CD4-positive, CD25-positive, alpha-beta regulatory T cell (primary cell): ENCODE data around the gene GABRB2. TPM values are rescaled to one million over a fixed set of nuclear protein-coding genes. Genes with fewer than 3 reads are reported as not detected.

Source experiments
- ATAC-seq, 2 donors: fragments of 150-1000 bp; cut with Tn5 transposase; one replicate each; pipeline ENCODE4 v1.10.0; 2021; ENCODE audit warnings: low read depth in 2 of 2, moderate number of reproducible peaks in 2 of 2, moderate library complexity in 1 of 2
- DNase-seq, 3 donors: peaks; one replicate each; pipeline versions ENCODE4 v3.0.0 to v3.0.0-alpha.2; 2012 to 2022; ENCODE audit warnings: mixed read lengths in 1 of 3
- H3K27ac ChIP-seq: one replicate; pipeline ENCODE4 v1.7.0; 2013; ENCODE audit warnings: mild to moderate bottlenecking, low read length; ENCODE audit not compliant: insufficient read depth, poor library complexity, severe bottlenecking
- H3K27me3 ChIP-seq: one replicate; pipeline ENCODE4 v1.7.0; 2013; ENCODE audit warnings: low read length; ENCODE audit not compliant: control insufficient read depth, insufficient read depth
- H3K36me3 ChIP-seq: one replicate; pipeline ENCODE4 v1.7.0; 2013; ENCODE audit warnings: mild to moderate bottlenecking, low read length, moderate library complexity; ENCODE audit not compliant: control insufficient read depth, insufficient read depth
- H3K4me1 ChIP-seq: 2 replicates; pipeline ENCODE4 v1.7.0; 2013; ENCODE audit warnings: mild to moderate bottlenecking, low read length; ENCODE audit not compliant: insufficient read depth, control insufficient read depth, poor library complexity, severe bottlenecking
- H3K4me3 ChIP-seq: one replicate; pipeline ENCODE4 v1.7.0; 2013; ENCODE audit warnings: low read depth, mild to moderate bottlenecking, low read length, moderate library complexity
- H3K9me3 ChIP-seq, 2 experiments: 1 replicate in 1 of 2; 2 replicates in 1 of 2; pipeline ENCODE4 v1.7.0; 2013; ENCODE audit warnings: low read length in 2 of 2, mild to moderate bottlenecking in 1 of 2, moderate library complexity in 1 of 2; ENCODE audit not compliant: control insufficient read depth in 2 of 2
- H3K27ac Mint-ChIP-seq, 3 donors: one replicate each; pipeline ENCODE4 v1.8.0; 2020 to 2022; ENCODE audit warnings: mild to moderate bottlenecking in 3 of 3, mixed read lengths in 3 of 3, moderate library complexity in 2 of 3
- H3K27me3 Mint-ChIP-seq: one replicate; pipeline ENCODE4 v1.8.0; 2022; ENCODE audit warnings: mild to moderate bottlenecking, mixed read lengths
- H3K36me3 Mint-ChIP-seq: one replicate; pipeline ENCODE4 v1.8.0; 2020; ENCODE audit warnings: mixed read lengths
- H3K4me1 Mint-ChIP-seq, 4 donors: one replicate each; pipeline ENCODE4 v1.8.0; 2020 to 2022; ENCODE audit warnings: mixed read lengths in 4 of 4, mild to moderate bottlenecking in 1 of 4
- H3K4me3 Mint-ChIP-seq, 4 donors: one replicate each; pipeline ENCODE4 v1.8.0; 2020 to 2022; ENCODE audit warnings: mild to moderate bottlenecking in 4 of 4, mixed read lengths in 4 of 4, moderate library complexity in 3 of 4
- H3K9me3 Mint-ChIP-seq, 7 donors: one replicate each; pipeline ENCODE4 v1.8.0; 2020 to 2022; ENCODE audit warnings: mixed read lengths in 7 of 7, mild to moderate bottlenecking in 3 of 7, moderate library complexity in 2 of 7
- polyA plus RNA-seq, 4 donors: library from polyadenylated mRNA; unstranded; fragments of 300-500 nt; fragmentation: Illumina TruSeq; gene quantifications; one replicate each; pipeline ENCODE4 v1.2.3, GENCODE V29; 2021
- total RNA-seq: library from RNA; stranded (reverse); gene quantifications from one replicate; pipeline ENCODE4 v1.2.3, GENCODE V29; 2022

Gene GABRB2
- total and polyA plus RNA-seq, 5 donors from 2014 or later = not detected

- Histone ChIP-seq H3K4me1 (peaks cover 14% of the 10 kb centered on the region), H3K9me3 (no peaks in the 10 kb centered on the region), H3K27ac (no peak overlapping the region), H3K27me3 (peaks cover 22% of the 10 kb centered on the region), H3K36me3 (no peaks in the 10 kb centered on the region), H3K4me3 (no peak overlapping the region)
- Mint-ChIP-seq H3K27me3 (peaks cover 64% of the 10 kb centered on the region), H3K4me1 (peaks cover 4 to 21% (median 14%) of the 10 kb centered on the region in 4 donors), H3K9me3 (peaks cover 0 to 16% (median 2%) of the 10 kb centered on the region in 7 donors), H3K27ac (no peak overlapping the region), H3K4me3 (peak overlapping the region in 1 of 4 donors; percentile 41), H3K36me3 (no peaks in the 10 kb centered on the region)
- ATAC-seq = no peak
- no peak for DNase-seq
Measured at GRCh38 chr5:161548487-161549094, 2.1 kb upstream of the GABRB2 start.

- Mint-ChIP-seq H3K4me1 (peaks cover 4 to 21% (median 14%) of the 10 kb centered on the region in 4 donors), H3K9me3 (peaks cover 0 to 16% (median 2%) of the 10 kb centered on the region in 7 donors), H3K27ac (no peak overlapping the region), H3K4me3 (peak overlapping the region in 2 of 4 donors; percentile 41 to 46), H3K27me3 (peaks cover 70% of the 10 kb centered on the region), H3K36me3 (no peaks in the 10 kb centered on the region)
- Histone ChIP-seq H3K27me3 (peaks cover 22% of the 10 kb centered on the region), H3K27ac (no peak overlapping the region), H3K4me3 (no peak overlapping the region), H3K9me3 (no peaks in the 10 kb centered on the region), H3K4me1 (peaks cover 14% of the 10 kb centered on the region), H3K36me3 (no peaks in the 10 kb centered on the region)
- ATAC-seq = peak in 1 of 2 donors; percentile 24
- DNase-seq = no peak
Measured at GRCh38 chr5:161547738-161548486, 1.4 kb upstream of the GABRB2 start.

DNA sequence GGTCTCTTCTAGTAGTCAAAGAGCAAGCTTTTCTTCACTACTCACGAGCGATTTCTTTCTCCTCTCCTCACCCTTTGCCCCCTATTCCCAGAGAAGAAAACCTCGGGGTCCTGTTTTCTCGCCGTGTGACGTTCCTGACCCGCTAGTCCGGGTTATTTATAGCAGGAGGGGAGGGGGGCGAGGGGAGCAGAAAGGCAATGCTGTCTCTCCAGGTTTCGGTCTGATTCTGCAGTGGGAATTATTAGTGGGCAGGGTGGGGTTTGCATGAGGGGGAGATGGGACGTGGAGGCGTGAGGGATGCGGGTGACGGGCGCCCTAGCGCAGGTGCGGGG, 847 bp upstream of the GABRB2 start:
- no peaks in the 10 kb centered on the region for H3K9me3 ChIP-seq
- H3K27me3 Mint-ChIP-seq = peaks cover 71% of the 10 kb centered on the region
- peaks cover 0 to 16% (median 2%) of the 10 kb centered on the region in 7 donors for H3K9me3 Mint-ChIP-seq
- peak overlapping the region in 2 of 4 donors; percentile 46 for H3K4me3 Mint-ChIP-seq
- ATAC-seq (no peak), DNase-seq (no peak)
- peaks cover 14% of the 10 kb centered on the region for H3K4me1 ChIP-seq
- H3K4me3 ChIP-seq = no peak overlapping the region
- H3K27ac ChIP-seq = no peak overlapping the region
- peaks cover 4 to 21% (median 14%) of the 10 kb centered on the region in 4 donors for H3K4me1 Mint-ChIP-seq
- H3K27ac Mint-ChIP-seq = no peak overlapping the region
- H3K36me3 Mint-ChIP-seq = no peaks in the 10 kb centered on the region
- no peaks in the 10 kb centered on the region for H3K36me3 ChIP-seq
- peaks cover 22% of the 10 kb centered on the region for H3K27me3 ChIP-seq

DNA sequence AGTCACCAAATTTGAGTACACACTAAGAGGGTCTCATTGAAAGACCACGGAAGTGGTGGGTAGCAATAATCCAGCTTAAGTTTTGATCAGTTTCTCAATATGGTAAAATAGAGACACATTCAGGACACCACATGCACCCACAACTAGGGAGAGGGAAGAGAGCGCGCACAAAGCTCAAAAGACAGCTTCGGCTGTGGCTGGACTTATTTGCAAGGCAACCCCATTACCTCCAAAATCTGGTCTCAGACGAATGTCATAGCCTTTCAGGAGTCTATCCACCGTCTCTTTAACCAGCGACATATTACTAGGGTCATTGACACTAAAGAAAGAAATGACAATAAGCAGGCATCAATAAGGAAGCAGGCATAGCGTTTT, 443 bp downstream of the GABRB2 start:
- Mint-ChIP-seq H3K4me1 (peaks cover 4 to 21% (median 14%) of the 10 kb centered on the region in 4 donors), H3K9me3 (peaks cover 0 to 12% (median 0%) of the 10 kb centered on the region in 7 donors), H3K27me3 (peaks cover 65% of the 10 kb centered on the region), H3K36me3 (no peaks in the 10 kb centered on the region), H3K27ac (peak overlapping the region in 1 of 3 donors; percentile 68), H3K4me3 (peak overlapping the region in 3 of 4 donors; percentile 11 to 81 (median 79))
- peaks cover 14% of the 10 kb centered on the region for H3K4me1 ChIP-seq
- peak overlapping the region; percentile 73 for H3K4me3 ChIP-seq
- no peaks in the 10 kb centered on the region for H3K36me3 ChIP-seq
- H3K27me3 ChIP-seq = peaks cover 22% of the 10 kb centered on the region
- DNase-seq = no peak
- no peak for ATAC-seq
- no peaks in the 10 kb centered on the region for H3K9me3 ChIP-seq
- H3K27ac ChIP-seq = no peak overlapping the region

DNA sequence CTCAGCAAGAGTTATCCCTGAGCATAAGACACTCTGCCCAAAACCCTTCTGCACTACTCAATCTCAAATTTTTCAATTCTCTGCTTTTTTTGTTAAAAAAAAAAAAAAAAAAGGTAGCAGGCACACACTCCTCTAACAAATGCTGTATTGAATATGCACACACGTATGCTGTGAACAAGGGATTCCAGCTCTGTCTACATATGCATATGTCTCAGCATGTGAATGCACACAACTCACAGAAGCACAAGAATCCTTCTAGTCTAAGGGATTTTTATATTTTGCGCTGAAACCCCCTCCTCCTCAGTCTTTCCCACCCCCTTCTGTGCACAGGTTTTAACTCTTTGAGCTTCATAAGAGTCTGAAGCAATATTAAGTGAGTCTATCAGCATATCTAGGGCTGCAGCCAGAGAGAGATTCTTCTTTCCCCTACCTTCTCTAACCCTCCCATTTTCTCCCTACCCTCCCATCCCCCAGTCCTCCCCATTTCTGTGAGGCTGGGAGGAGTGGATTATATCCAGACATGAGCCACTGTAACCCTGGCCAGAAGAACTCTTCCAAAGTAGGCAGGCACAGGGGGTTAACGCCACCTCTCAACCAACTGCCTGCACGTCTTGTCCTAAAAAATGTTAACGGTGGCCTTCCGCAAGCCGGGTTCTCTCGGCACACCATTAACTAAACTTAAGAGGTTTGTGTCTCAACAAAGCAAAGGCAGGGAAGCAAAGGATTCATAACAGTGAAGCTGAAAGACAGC, 1.0 kb downstream of the GABRB2 start:
- Mint-ChIP-seq H3K4me3 (peak overlapping the region in 1 of 4 donors; percentile 81), H3K27ac (peak overlapping the region in 1 of 3 donors; percentile 68), H3K4me1 (peaks cover 4 to 21% (median 14%) of the 10 kb centered on the region in 4 donors), H3K27me3 (peaks cover 61% of the 10 kb centered on the region), H3K36me3 (no peaks in the 10 kb centered on the region), H3K9me3 (peaks cover 0 to 10% (median 0%) of the 10 kb centered on the region in 7 donors)
- H3K27ac ChIP-seq = no peak overlapping the region
- H3K4me1 ChIP-seq = peaks cover 14% of the 10 kb centered on the region
- no peak for ATAC-seq
- no peak overlapping the region for H3K4me3 ChIP-seq
- peaks cover 22% of the 10 kb centered on the region for H3K27me3 ChIP-seq
- no peaks in the 10 kb centered on the region for H3K9me3 ChIP-seq
- DNase-seq = no peak
- no peaks in the 10 kb centered on the region for H3K36me3 ChIP-seq

GRCh38 chr5:161544350-161544765, 2.2 kb downstream of the GABRB2 start:
- Histone ChIP-seq H3K9me3 (no peaks in the 10 kb centered on the region), H3K27ac (no peak overlapping the region), H3K36me3 (no peaks in the 10 kb centered on the region), H3K27me3 (peaks cover 17% of the 10 kb centered on the region), H3K4me3 (no peak overlapping the region), H3K4me1 (peaks cover 14% of the 10 kb centered on the region)
- Mint-ChIP-seq H3K27me3 (peaks cover 53% of the 10 kb centered on the region), H3K9me3 (peaks cover 0 to 7% (median 0%) of the 10 kb centered on the region in 7 donors), H3K36me3 (no peaks in the 10 kb centered on the region), H3K27ac (no peak overlapping the region), H3K4me1 (peaks cover 4 to 21% (median 14%) of the 10 kb centered on the region in 4 donors), H3K4me3 (no peak overlapping the region)
- peak in 1 of 3 donors; percentile 20 for DNase-seq
- ATAC-seq = no peak

- Histone ChIP-seq H3K9me3 (no peaks in the 10 kb centered on the region), H3K27ac (no peak overlapping the region), H3K4me1 (no peaks in the 10 kb centered on the region), H3K36me3 (no peaks in the 10 kb centered on the region), H3K27me3 (no peaks in the 10 kb centered on the region), H3K4me3 (no peak overlapping the region)
- H3K27ac Mint-ChIP-seq = no peak overlapping the region
- H3K4me3 Mint-ChIP-seq = no peak overlapping the region
- H3K27me3 Mint-ChIP-seq = peaks cover 7% of the 10 kb centered on the region
- no peak for ATAC-seq
- H3K36me3 Mint-ChIP-seq = no peaks in the 10 kb centered on the region
- DNase-seq = no peak
- H3K9me3 Mint-ChIP-seq = peaks cover 0 to 2% (median 0%) of the 10 kb centered on the region in 7 donors
- no peaks in the 10 kb centered on the region for H3K4me1 Mint-ChIP-seq
Measured at GRCh38 chr5:161539016-161539415, 7.5 kb downstream of the GABRB2 start.
